ENCODE data around the gene NTN1. TPM values are rescaled to one million over a fixed set of nuclear protein-coding genes. Genes with fewer than 3 reads are reported as not detected.

The NTN1 gene
- total and polyA plus RNA-seq, 2 donors from 2014 or later = 1.8 TPM

DNA sequence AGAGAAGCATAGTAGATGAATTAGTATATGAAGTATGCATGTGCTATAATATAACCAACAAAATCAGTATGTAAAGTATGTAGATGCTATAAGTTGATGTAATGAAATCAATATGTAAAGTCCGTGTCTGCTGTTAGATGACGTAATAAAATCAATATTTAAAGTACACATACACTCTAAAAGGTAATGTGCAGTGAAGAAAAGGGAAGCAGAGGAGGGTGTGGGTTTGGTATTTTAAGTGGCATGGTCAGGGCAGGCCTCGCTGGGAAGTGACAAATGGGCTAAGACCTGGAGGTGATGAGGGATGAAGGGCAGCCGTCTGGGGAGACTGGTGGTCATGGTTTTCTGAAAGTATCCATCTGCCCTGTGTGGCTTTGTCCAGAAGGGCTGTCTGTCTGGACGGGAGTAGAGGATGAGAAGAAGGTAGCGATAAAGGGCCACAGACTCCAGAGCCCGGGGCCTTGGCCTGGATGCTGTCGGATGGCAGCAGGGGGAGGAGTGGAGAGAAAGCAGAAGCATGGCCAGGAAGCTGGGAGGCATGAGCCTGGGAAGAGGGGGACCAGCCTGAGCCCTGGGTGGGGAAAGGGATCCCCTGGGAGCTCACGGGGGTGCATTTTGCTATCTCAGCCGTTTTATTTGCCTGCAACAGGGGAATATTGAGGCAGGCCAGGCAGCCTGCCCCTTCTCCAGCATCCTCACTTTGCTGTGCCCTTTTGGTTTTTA, 121.6 kb downstream of the NTN1 start:
- FAIRE-seq (no peak), DNase-seq (peak in 1 of 5 donors; percentile 24)
- intact Hi-C loops (cut with DNase I) = no loop called here
- Histone ChIP-seq H3K9ac (ENCODE audit: low read length in 3 of 3) (no peak overlapping the region), H3K4me1 (ENCODE audit: control insufficient read depth in 2 of 3, insufficient read depth in 2 of 3, low read depth in 1 of 3, low read length in 3 of 3) (no peaks in the 10 kb centered on the region), H3K4me3 (ENCODE audit: low read length in 3 of 3) (no peak overlapping the region), H3K27me3 (ENCODE audit: control insufficient read depth, insufficient read depth, low read length) (no peaks in the 10 kb centered on the region), H3K27ac (ENCODE audit: low read depth in 2 of 2, low read length in 2 of 2) (no peak overlapping the region), H3K36me3 (ENCODE audit: control insufficient read depth in 2 of 3, insufficient read depth in 3 of 3, low read length in 3 of 3) (no peaks in the 10 kb centered on the region), H3K9me3 (ENCODE audit: control insufficient read depth in 2 of 3, insufficient read depth in 1 of 3, low read length in 3 of 3) (no peaks in the 10 kb centered on the region)
- TF ChIP-seq CTCF (IDR thresholded peaks at IDR 0.05; ENCODE audit: borderline replicate concordance, extremely low read depth, insufficient read depth) = no peak

DNA sequence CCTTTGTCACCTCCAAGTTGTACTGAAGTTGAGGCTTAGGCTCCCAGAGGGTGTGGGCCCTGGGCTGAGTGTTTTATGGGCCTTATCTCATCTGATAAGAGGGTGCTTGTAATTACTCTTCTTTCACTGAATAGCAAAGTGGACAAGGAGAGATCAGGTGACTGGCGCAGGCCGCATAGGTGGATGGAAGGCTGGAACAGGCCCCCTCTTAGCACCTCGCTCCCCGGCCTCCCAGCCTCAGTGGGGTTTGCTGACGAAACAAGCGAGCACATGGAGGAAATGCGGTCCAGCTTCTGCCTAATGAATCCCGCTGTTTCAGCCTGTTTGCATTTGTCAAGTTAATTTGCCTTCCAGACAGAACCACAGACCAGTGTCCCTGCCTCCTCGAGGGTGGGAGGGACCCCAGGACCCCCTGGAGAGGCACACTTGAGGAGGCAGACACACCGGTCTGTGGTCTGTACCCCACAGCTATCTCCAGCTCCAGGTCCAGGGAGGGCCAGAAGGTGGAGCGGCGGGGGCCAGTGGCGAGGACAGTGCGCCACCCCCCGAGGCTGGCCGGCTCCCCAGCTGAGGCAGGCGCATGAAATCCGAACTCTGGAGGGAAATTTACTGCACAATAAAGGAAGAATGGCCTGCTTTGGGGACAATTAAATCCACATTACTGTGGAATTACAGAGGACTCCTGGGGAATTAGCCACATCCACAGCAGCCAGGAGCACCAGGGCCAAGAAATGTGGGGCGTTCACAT, 123.4 kb downstream of the NTN1 start:
- Histone ChIP-seq H3K9me3 (ENCODE audit: control insufficient read depth in 2 of 3, insufficient read depth in 1 of 3, low read length in 3 of 3) (no peaks in the 10 kb centered on the region), H3K36me3 (ENCODE audit: control insufficient read depth in 2 of 3, insufficient read depth in 3 of 3, low read length in 3 of 3) (no peaks in the 10 kb centered on the region), H3K27ac (ENCODE audit: low read depth in 2 of 2, low read length in 2 of 2) (no peak overlapping the region), H3K27me3 (ENCODE audit: control insufficient read depth, insufficient read depth, low read length) (no peaks in the 10 kb centered on the region), H3K4me1 (ENCODE audit: control insufficient read depth in 2 of 3, insufficient read depth in 2 of 3, low read depth in 1 of 3, low read length in 3 of 3) (no peaks in the 10 kb centered on the region), H3K4me3 (ENCODE audit: low read length in 3 of 3) (no peak overlapping the region), H3K9ac (ENCODE audit: low read length in 3 of 3) (no peak overlapping the region)
- FAIRE-seq (no peak), DNase-seq (peak in 1 of 5 donors; percentile 23)
- intact Hi-C loops (cut with DNase I) = no loop called here
- no peak for TF ChIP-seq CTCF (IDR thresholded peaks at IDR 0.05; ENCODE audit: borderline replicate concordance, extremely low read depth, insufficient read depth)

DNA sequence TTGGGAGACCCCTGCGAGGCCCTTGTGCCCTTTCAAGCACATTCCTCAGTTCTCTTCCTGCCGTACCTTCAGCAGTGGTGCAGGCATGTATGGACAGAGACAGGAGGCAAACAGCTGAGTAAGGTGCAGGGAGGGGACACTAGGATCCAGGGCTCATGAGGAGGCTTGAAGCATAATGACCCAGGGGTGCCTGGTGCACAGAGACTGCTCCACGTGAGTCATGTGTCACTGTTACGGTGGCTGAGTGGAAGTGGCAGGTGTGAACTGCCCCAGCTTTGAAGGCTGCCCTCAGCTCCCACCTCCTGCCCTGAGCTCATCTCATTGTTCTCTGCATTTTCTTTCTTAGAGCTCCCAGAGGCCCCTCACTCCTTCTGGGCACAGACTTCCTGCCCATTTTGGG, 124.8 kb downstream of the NTN1 start:
- no peak overlapping the region for H3K27ac ChIP-seq (ENCODE audit: low read depth in 2 of 2, low read length in 2 of 2)
- no peak for FAIRE-seq
- no peak overlapping the region for H3K9ac ChIP-seq (ENCODE audit: low read length in 3 of 3)
- H3K4me1 ChIP-seq (ENCODE audit: control insufficient read depth in 2 of 3, insufficient read depth in 2 of 3, low read depth in 1 of 3, low read length in 3 of 3) = no peaks in the 10 kb centered on the region
- TF ChIP-seq CTCF (IDR thresholded peaks at IDR 0.05; ENCODE audit: borderline replicate concordance, extremely low read depth, insufficient read depth) = no peak
- no peaks in the 10 kb centered on the region for H3K9me3 ChIP-seq (ENCODE audit: control insufficient read depth in 2 of 3, insufficient read depth in 1 of 3, low read length in 3 of 3)
- no peak overlapping the region for H3K4me3 ChIP-seq (ENCODE audit: low read length in 3 of 3)
- H3K36me3 ChIP-seq (ENCODE audit: control insufficient read depth in 2 of 3, insufficient read depth in 3 of 3, low read length in 3 of 3) = no peaks in the 10 kb centered on the region
- no peak for DNase-seq
- intact Hi-C loops (cut with DNase I) = no loop called here
- no peaks in the 10 kb centered on the region for H3K27me3 ChIP-seq (ENCODE audit: control insufficient read depth, insufficient read depth, low read length)
